T-helper 1 cell treated with Interleukin-12 subunit alpha and Interleukin-12 subunit beta and Interleukin-4 antibody, amounts not matched to agents 30 ng/mL and 1 ng/mL, for 36 hours (primary cell): ENCODE results near the gene SORCS3. TPM values are rescaled to one million over a fixed set of nuclear protein-coding genes. Genes with fewer than 3 reads are reported as not detected.

Experiments
- intact Hi-C: fragments of 100-400 bp; cut with micrococcal nuclease; formaldehyde crosslinking; loops from one replicate; pipeline ENCODE4 v1.15.1; 2024
- total RNA-seq: library from RNA; stranded (reverse); gene quantifications from 2 replicates; pipeline ENCODE4 v1.2.3, GENCODE V29; 2022

Gene SORCS3
- total RNA-seq, 1 donor from 2014 or later = not detected

GRCh38 chr10:104774234-104774633, 133.1 kb downstream of the SORCS3 start:
- intact Hi-C loops = no loop called here

- intact Hi-C loops = no loop called here
These were observed 136.2 kb downstream of the SORCS3 start for GRCh38 chr10:104777086-104777799.

- intact Hi-C loops = no loop called here
These were observed 137.3 kb downstream of the SORCS3 start for GRCh38 chr10:104778371-104778770.

- intact Hi-C loops = no loop called here
These were observed 138.6 kb downstream of the SORCS3 start for GRCh38 chr10:104779701-104780100.

GRCh38 chr10:104780165-104780564, 139.1 kb downstream of the SORCS3 start:
- intact Hi-C loops = no loop called here

GRCh38 chr10:104780946-104781595, 140.0 kb downstream of the SORCS3 start:
- intact Hi-C loops = no loop called here

- intact Hi-C loops = no loop called here
These were observed 143.4 kb downstream of the SORCS3 start for GRCh38 chr10:104784452-104784851.

GRCh38 chr10:104791471-104791870, 150.4 kb downstream of the SORCS3 start:
- intact Hi-C loops = no loop called here

- intact Hi-C loops = no loop called here
These were observed 154.3 kb downstream of the SORCS3 start for GRCh38 chr10:104795411-104795810.

- intact Hi-C loops = no loop called here
These were observed 155.7 kb downstream of the SORCS3 start for GRCh38 chr10:104796823-104797222.

GRCh38 chr10:104802941-104803340, 161.9 kb downstream of the SORCS3 start:
- intact Hi-C loops = no loop called here

GRCh38 chr10:104804880-104805279, 163.8 kb downstream of the SORCS3 start:
- intact Hi-C loops = no loop called here

GRCh38 chr10:104806801-104807200, 165.7 kb downstream of the SORCS3 start:
- intact Hi-C loops = no loop called here

- intact Hi-C loops = no loop called here
These were observed 166.7 kb downstream of the SORCS3 start for GRCh38 chr10:104807581-104808310.

GRCh38 chr10:104809288-104810090, 168.4 kb downstream of the SORCS3 start:
- intact Hi-C loops = no loop called here

- intact Hi-C loops = no loop called here
These were observed 170.1 kb downstream of the SORCS3 start for GRCh38 chr10:104811166-104811565.

- intact Hi-C loops = no loop called here
These were observed 175.4 kb downstream of the SORCS3 start for GRCh38 chr10:104816501-104816900.

- intact Hi-C loops = no loop called here
These were observed 178.6 kb downstream of the SORCS3 start for GRCh38 chr10:104819731-104820130.

GRCh38 chr10:104822088-104822487, 181.0 kb downstream of the SORCS3 start:
- intact Hi-C loops = no loop called here

- intact Hi-C loops = no loop called here
These were observed 183.4 kb downstream of the SORCS3 start for GRCh38 chr10:104824380-104825006.

- intact Hi-C loops = no loop called here
These were observed 190.2 kb downstream of the SORCS3 start for GRCh38 chr10:104831272-104831671.
